ENCODE results near the gene NPTN. TPM values are rescaled to one million over a fixed set of nuclear protein-coding genes. Genes with fewer than 3 reads are reported as not detected.
"Not testable (repeated sequence)": the region's sequence is repeated elsewhere in the genome, so short reads cannot be mapped to it uniquely, and the experiment has no call there.

NPTN gene
- total RNA-seq, 4 donors from 2014 or later: 261 to 338 (median 333) TPM

DNA sequence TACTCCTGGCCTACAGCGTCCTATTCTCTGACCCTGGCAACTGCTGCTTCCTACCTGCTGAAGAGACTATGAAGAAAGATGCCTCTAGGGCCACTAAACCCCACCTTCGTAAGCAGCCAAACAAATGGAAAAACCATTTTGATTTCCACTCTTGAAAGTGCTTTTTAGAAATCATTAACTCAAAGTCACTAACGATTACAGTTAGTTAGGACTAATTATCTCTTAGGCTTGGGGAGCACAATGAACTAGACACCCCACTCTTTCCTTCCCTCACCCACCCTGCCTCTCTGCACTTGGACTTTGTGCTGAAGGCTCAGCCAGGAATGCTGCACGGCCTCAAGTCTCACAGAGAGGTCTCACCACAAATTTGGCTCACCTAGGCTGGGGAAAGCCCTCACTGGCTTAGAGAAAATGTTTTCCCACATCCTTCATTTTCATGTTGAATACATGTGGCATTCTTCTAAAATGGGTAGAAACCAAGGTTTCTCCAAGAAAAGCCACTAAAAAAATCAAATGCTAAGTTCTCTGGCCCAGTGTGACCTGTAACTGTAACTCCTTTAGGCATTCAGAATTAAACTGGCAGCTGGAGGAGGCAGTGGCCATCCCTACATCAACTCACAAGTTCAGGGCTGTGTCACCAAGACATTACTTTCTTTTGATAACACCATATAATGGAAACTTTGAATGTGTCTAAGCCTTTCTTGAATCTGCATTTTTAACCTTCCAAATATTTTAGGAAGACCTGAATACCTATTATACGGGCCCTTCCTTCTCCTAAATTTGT lies 47.1 kb downstream of the NPTN start:
- H3K9me3 ChIP-seq: no peaks in the 10 kb centered on the region
- H3K36me3 ChIP-seq: peaks cover 9 to 96% of the 10 kb centered on the region in 2 donors
- TF ChIP-seq POLR2A (IDR thresholded peaks at IDR 0.05): no peak
- TF ChIP-seq POLR2AphosphoS5 (IDR thresholded peaks at IDR 0.05): no peak
- no peak for TF ChIP-seq EP300 (IDR thresholded peaks at IDR 0.05)
- TF ChIP-seq, protein P1, sequence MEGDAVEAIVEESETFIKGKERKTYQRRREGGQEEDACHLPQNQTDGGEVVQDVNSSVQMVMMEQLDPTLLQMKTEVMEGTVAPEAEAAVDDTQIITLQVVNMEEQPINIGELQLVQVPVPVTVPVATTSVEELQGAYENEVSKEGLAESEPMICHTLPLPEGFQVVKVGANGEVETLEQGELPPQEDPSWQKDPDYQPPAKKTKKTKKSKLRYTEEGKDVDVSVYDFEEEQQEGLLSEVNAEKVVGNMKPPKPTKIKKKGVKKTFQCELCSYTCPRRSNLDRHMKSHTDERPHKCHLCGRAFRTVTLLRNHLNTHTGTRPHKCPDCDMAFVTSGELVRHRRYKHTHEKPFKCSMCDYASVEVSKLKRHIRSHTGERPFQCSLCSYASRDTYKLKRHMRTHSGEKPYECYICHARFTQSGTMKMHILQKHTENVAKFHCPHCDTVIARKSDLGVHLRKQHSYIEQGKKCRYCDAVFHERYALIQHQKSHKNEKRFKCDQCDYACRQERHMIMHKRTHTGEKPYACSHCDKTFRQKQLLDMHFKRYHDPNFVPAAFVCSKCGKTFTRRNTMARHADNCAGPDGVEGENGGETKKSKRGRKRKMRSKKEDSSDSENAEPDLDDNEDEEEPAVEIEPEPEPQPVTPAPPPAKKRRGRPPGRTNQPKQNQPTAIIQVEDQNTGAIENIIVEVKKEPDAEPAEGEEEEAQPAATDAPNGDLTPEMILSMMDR (IDR thresholded peaks at IDR 0.05): no peak
- WGBS, 2 donors (ENCODE audit: low coverage in 1 of 2): 71 to 78% methylated on average over 5 of the region's 5 CpGs
- H3K27ac ChIP-seq: peak overlapping the region in 1 of 4 donors; percentile 2
- H3K4me1 ChIP-seq: peaks cover 0 to 54% (median 0%) of the 10 kb centered on the region in 3 donors
- ATAC-seq: no peak
- no peaks in the 10 kb centered on the region for H3K27me3 ChIP-seq
- no peak overlapping the region for H3K4me3 ChIP-seq

DNA sequence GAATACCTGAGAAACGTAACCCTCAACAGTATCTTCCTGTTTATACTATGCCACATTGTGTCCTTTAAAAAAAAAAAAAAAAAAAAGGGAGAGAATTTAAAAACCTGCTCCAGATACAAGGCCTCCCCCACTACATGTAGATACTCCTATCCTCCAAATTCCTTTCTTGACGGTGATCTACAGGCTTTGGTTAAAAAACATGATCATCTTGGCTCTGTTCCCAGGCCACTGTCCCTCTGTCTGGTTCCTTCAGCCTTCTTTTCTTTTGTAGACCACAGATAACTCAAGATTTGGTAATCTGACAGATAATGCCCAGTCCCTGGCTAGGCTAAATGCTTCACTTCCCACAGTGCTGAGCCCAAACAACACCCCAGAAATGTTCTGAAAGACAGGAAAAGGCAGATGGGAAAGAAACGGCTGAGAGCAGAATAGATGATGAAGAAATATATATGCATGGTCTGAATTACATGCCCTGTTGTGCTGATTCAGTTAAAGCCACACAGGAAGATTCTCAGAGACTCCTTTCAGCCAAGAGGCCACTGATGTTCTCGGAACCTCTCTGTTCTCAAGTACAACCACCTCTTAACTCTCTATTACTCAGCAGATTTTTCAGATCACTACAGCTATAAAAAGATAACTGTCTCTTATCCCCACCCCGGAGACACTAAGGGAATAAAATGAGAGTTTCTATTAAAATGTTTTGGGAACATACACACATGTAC lies 48.3 kb downstream of the NPTN start:
- TF ChIP-seq EP300 (IDR thresholded peaks at IDR 0.05) (no peak), POLR2A (IDR thresholded peaks at IDR 0.05) (no peak), POLR2AphosphoS5 (IDR thresholded peaks at IDR 0.05) (no peak)
- TF ChIP-seq, protein P1 (IDR thresholded peaks at IDR 0.05): no peak
- H3K27me3 ChIP-seq: no peaks in the 10 kb centered on the region
- H3K4me1 ChIP-seq: peaks cover 0 to 48% (median 0%) of the 10 kb centered on the region in 3 donors
- ATAC-seq: no peak
- peaks cover 7 to 92% of the 10 kb centered on the region in 2 donors for H3K36me3 ChIP-seq
- WGBS, 2 donors (ENCODE audit: low coverage in 1 of 2): 31 to 56% methylated on average over 4 to 5 of the region's 5 CpGs
- no peak overlapping the region for H3K4me3 ChIP-seq
- H3K9me3 ChIP-seq: no peaks in the 10 kb centered on the region
- H3K27ac ChIP-seq: peak overlapping the region in 3 of 4 donors; percentile 0 to 32 (median 20)

DNA sequence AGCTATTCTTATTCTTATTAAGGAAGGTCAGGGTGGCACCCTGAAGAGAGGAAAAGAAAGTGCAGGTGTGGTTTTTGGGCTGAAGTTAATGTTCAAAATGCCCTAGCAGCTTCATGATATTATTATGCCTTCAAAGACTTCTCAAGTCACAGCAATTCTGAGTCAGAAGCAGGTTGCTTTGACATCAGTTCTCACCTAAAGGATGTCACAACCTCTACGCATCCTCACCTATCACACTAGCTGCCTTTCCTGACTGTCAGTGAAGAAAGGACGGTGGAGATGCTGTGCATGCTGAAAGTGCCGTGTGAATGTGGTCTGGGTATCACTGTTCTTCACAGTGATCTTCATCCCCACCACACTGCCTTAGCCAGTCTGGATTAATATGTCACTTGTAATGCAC lies 49.6 kb downstream of the NPTN start:
- Histone ChIP-seq H3K36me3 (peaks cover 6 to 93% of the 10 kb centered on the region in 2 donors), H3K9me3 (no peaks in the 10 kb centered on the region), H3K27me3 (no peaks in the 10 kb centered on the region), H3K4me1 (peaks cover 0 to 38% (median 0%) of the 10 kb centered on the region in 3 donors), H3K27ac (no peak overlapping the region), H3K4me3 (no peak overlapping the region)
- WGBS, 2 donors (ENCODE audit: low coverage in 1 of 2): 98 to 100% methylated on average over 2 to 3 of the region's 3 CpGs
- no peak for ATAC-seq
- no peak for TF ChIP-seq POLR2A (IDR thresholded peaks at IDR 0.05)
- TF ChIP-seq, protein P1 (IDR thresholded peaks at IDR 0.05): no peak
- TF ChIP-seq EP300 (IDR thresholded peaks at IDR 0.05): no peak
- TF ChIP-seq POLR2AphosphoS5 (IDR thresholded peaks at IDR 0.05): no peak

DNA sequence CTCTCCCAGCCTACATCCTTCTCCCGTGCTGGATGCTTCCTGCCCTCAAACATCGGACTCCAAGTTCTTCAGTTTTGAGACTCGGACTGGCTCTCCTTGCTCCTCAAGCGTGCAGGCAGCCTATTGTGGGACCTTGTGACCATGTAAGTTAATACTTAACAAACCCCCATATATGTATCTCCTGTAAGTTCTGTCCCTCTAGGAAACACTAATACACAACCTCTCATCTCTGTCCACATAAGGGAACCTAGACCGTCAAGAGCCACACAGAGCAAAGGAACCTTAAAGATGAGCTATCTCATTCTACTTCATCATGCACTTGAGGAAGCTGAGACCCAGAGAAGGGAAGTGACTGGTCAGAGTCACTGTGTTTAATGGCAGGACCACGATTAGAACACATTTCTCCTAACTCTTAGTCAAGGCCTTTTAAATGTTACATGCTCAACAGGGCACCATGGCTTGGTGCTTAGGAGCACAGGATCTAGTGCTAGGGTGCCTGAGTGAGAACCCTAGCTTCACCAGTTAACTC lies 50.3 kb downstream of the NPTN start:
- no peak for TF ChIP-seq EP300 (IDR thresholded peaks at IDR 0.05)
- 72 to 87% methylated on average over 3 to 6 of the region's 6 CpGs for WGBS, 2 donors (ENCODE audit: low coverage in 1 of 2)
- no peaks in the 10 kb centered on the region for H3K27me3 ChIP-seq
- no peak overlapping the region for H3K27ac ChIP-seq
- H3K36me3 ChIP-seq: peaks cover 6 to 93% of the 10 kb centered on the region in 2 donors
- ATAC-seq: no peak
- H3K4me1 ChIP-seq: peaks cover 0 to 32% (median 0%) of the 10 kb centered on the region in 3 donors
- H3K4me3 ChIP-seq: no peak overlapping the region
- H3K9me3 ChIP-seq: no peaks in the 10 kb centered on the region

DNA sequence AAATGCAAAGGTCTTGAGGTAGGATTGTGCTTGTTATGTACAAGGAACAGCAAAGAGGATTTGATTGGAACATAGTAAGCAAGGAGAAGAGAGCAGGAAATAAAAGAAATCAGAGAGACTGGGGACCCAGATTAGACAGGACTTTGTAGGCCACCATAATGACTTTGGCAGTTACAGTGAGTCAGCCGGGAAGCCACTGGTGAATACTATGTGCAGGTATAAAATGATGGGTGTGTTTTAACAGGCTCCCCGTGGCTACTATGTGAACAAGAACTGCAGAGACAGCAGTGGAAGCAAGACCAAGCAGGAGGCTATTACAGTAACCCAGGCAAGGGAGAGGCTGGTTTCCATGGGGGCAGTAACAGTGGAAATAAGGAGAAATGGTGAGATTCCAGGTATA lies 55.2 kb downstream of the NPTN start:
- Histone ChIP-seq H3K9me3 (no peaks in the 10 kb centered on the region), H3K36me3 (peaks cover 0 to 86% of the 10 kb centered on the region in 2 donors), H3K27ac (peak overlapping the region in 1 of 4 donors; percentile 4), H3K4me3 (no peak overlapping the region), H3K27me3 (no peaks in the 10 kb centered on the region), H3K4me1 (peaks cover 3 to 51% (median 5%) of the 10 kb centered on the region in 3 donors)
- 68 to 86% methylated on average over 1 to 2 of the region's 2 CpGs for WGBS, 2 donors (ENCODE audit: low coverage in 1 of 2)
- no peak for TF ChIP-seq POLR2AphosphoS5 (IDR thresholded peaks at IDR 0.05)
- ATAC-seq: no peak

DNA sequence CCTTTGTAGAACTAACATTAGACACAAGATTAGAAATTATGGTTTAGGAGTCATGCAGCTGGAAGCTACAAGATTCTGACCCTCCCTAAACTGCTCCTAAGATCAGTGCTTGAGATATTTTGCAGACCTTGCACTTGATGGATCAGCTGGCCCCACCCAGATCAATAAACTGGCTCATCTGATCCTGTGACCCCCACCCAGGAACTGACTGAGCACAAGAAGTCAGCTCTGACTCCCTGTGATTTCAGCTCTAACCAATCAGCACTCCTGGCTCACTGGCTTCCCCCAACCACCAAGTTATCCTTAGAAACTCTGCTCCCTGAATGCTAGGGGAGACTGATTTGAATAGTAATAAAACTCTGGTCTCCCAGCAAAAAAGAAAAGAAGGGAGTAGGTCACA lies 55.6 kb downstream of the NPTN start:
- not testable (repeated sequence) for H3K27me3 ChIP-seq, ATAC-seq, H3K9me3 ChIP-seq, H3K4me3 ChIP-seq, H3K27ac ChIP-seq
- Histone ChIP-seq H3K36me3 (peaks cover 0 to 86% of the 10 kb centered on the region in 2 donors), H3K4me1 (peaks cover 3 to 53% (median 5%) of the 10 kb centered on the region in 3 donors)
